Astrocyte (in vitro differentiated cells and primary cell): ENCODE results near the gene MYH16. TPM values are rescaled to one million over a fixed set of nuclear protein-coding genes. Genes with fewer than 3 reads are reported as not detected.
A peak's percentile ranks its signal among the peaks of the same experiment; 100 is the strongest.

Experiments
- DNase-seq: peaks from one replicate; pipeline ENCODE4 v3.0.0-alpha.2; 2010; ENCODE audit warnings: low read depth
- FAIRE-seq: peaks from 2 replicates; lab custom pipeline; 2011; peaks lifted over from hg19 to GRCh38; lab: Jason Lieb, UNC
- H2AFZ ChIP-seq: 2 replicates; pipeline ENCODE4 v1.6.0; 2012; ENCODE audit warnings: low read depth, low read length, inconsistent platforms
- H3K27ac ChIP-seq: 2 replicates; pipeline ENCODE4 v1.5.1; 2011; ENCODE audit warnings: low read depth, low read length, inconsistent platforms
- H3K27me3 ChIP-seq: 2 replicates; pipeline ENCODE4 v1.6.0; 2011; ENCODE audit warnings: low read length, inconsistent platforms; ENCODE audit not compliant: insufficient read depth
- H3K36me3 ChIP-seq: 2 replicates; pipeline ENCODE4 v1.5.1; 2011; ENCODE audit warnings: low read length, inconsistent platforms; ENCODE audit not compliant: insufficient read depth
- H3K4me1 ChIP-seq: 2 replicates; pipeline ENCODE4 v1.5.1; 2011; ENCODE audit warnings: low read length, inconsistent platforms; ENCODE audit not compliant: insufficient read depth
- H3K4me2 ChIP-seq: 2 replicates; pipeline ENCODE4 v1.6.0; 2012; ENCODE audit warnings: low read length, inconsistent platforms
- H3K4me3 ChIP-seq: 2 replicates; pipeline ENCODE4 v1.5.1; 2011; ENCODE audit warnings: low read depth, mild to moderate bottlenecking, low read length, inconsistent platforms; ENCODE audit not compliant: insufficient read depth
- H3K79me2 ChIP-seq: 2 replicates; pipeline ENCODE4 v1.6.0; 2012; ENCODE audit warnings: mild to moderate bottlenecking, low read length, inconsistent platforms; ENCODE audit not compliant: insufficient read depth
- H3K9ac ChIP-seq: 2 replicates; pipeline ENCODE4 v1.6.0; 2012; ENCODE audit warnings: mild to moderate bottlenecking, low read length, inconsistent platforms
- H3K9me3 ChIP-seq: 2 replicates; pipeline ENCODE4 v1.5.1; 2012; ENCODE audit warnings: low read depth, mild to moderate bottlenecking, low read length, inconsistent platforms; ENCODE audit not compliant: insufficient read depth
- H4K20me1 ChIP-seq: 2 replicates; pipeline ENCODE4 v1.6.0; 2012; ENCODE audit warnings: low read length, inconsistent platforms; ENCODE audit not compliant: insufficient read depth
- H3K27ac Mint-ChIP-seq: one replicate; pipeline ENCODE4 v1.8.0; 2021; ENCODE audit warnings: mild to moderate bottlenecking, mixed read lengths; ENCODE audit not compliant: unreplicated experiment
- H3K27me3 Mint-ChIP-seq: one replicate; pipeline ENCODE4 v1.8.0; 2021; ENCODE audit warnings: low read depth, mixed read lengths; ENCODE audit not compliant: unreplicated experiment
- H3K36me3 Mint-ChIP-seq: one replicate; pipeline ENCODE4 v1.8.0; 2021; ENCODE audit warnings: low read depth, mixed read lengths; ENCODE audit not compliant: unreplicated experiment
- H3K4me1 Mint-ChIP-seq: one replicate; pipeline ENCODE4 v1.8.0; 2021; ENCODE audit warnings: low read depth, mixed read lengths; ENCODE audit not compliant: unreplicated experiment
- H3K4me3 Mint-ChIP-seq: one replicate; pipeline ENCODE4 v1.8.0; 2021; ENCODE audit warnings: mild to moderate bottlenecking, moderate library complexity, mixed read lengths; ENCODE audit not compliant: unreplicated experiment
- H3K9me3 Mint-ChIP-seq: one replicate; pipeline ENCODE4 v1.8.0; 2021; ENCODE audit warnings: mild to moderate bottlenecking, mixed read lengths; ENCODE audit not compliant: unreplicated experiment
- CTCF ChIP-seq: IDR thresholded peaks from 2 replicates; pipeline ENCODE4 v1.5.1; 2011; ENCODE audit warnings: low read depth, mild to moderate bottlenecking, inconsistent platforms, low read length, moderate library complexity; ENCODE audit not compliant: insufficient read depth
- EZH2 ChIP-seq: IDR thresholded peaks from 2 replicates; pipeline ENCODE4 v1.6.1; 2012; ENCODE audit warnings: mild to moderate bottlenecking, low read length, inconsistent platforms; ENCODE audit not compliant: insufficient read depth
- total RNA-seq: library from RNA; stranded (reverse); gene quantifications from 2 replicates; pipeline ENCODE4 v1.2.1, GENCODE V29; 2021

Gene MYH16
- total RNA-seq, 1 donor from 2014 or later, result 0.11 TPM

GRCh38 chr7:99312316-99313203 lies 39.9 kb downstream of the MYH16 start:
- DNase-seq (peak; percentile 12), FAIRE-seq (no peak)
- no peaks in the 10 kb centered on the region for H3K4me1 Mint-ChIP-seq
- Histone ChIP-seq H3K4me1 (no peaks in the 10 kb centered on the region), H3K79me2 (no peaks in the 10 kb centered on the region), H3K9me3 (no peaks in the 10 kb centered on the region), H2AFZ (peak overlapping the region; percentile 17), H3K4me2 (peak overlapping the region; percentile 7), H3K27ac (no peak overlapping the region), H4K20me1 (no peaks in the 10 kb centered on the region), H3K27me3 (no peaks in the 10 kb centered on the region), H3K36me3 (no peaks in the 10 kb centered on the region), H3K4me3 (no peak overlapping the region), H3K9ac (no peak overlapping the region)
- H3K9me3 Mint-ChIP-seq, result peaks cover 6% of the 10 kb centered on the region
- H3K36me3 Mint-ChIP-seq, result peaks cover 7% of the 10 kb centered on the region
- no peak overlapping the region for H3K4me3 Mint-ChIP-seq
- no peaks in the 10 kb centered on the region for H3K27me3 Mint-ChIP-seq
- TF ChIP-seq CTCF (peak; percentile 92), EZH2 (no peak)
- no peak overlapping the region for H3K27ac Mint-ChIP-seq

DNA sequence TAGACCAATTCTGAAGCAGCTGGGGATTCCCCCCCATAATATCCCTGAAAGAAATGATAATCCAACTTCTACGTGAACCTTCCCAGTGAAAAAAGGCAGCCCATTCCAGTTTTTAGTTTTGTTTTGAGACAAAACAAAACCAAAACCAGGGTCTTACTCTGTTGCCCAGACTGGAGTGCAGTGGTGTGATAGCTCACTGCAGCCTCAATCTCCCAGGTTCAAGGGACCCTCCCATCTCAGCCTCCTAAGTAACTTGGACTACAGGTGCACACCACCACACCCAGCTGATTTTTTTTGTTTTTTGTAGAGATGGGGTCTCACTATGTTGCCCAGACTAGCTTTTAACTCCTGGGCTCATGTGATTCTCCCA lies 40.5 kb downstream of the MYH16 start:
- H3K9me3 ChIP-seq, result no peaks in the 10 kb centered on the region
- Mint-ChIP-seq H3K27ac (no peak overlapping the region), H3K4me3 (no peak overlapping the region), H3K27me3 (no peaks in the 10 kb centered on the region), H3K4me1 (no peaks in the 10 kb centered on the region), H3K36me3 (peaks cover 7% of the 10 kb centered on the region), H3K9me3 (peaks cover 6% of the 10 kb centered on the region)
- H2AFZ ChIP-seq, result no peak overlapping the region
- H3K4me2 ChIP-seq, result peak overlapping the region; percentile 7
- H3K4me3 ChIP-seq, result no peak overlapping the region
- H3K27me3 ChIP-seq, result no peaks in the 10 kb centered on the region
- H3K27ac ChIP-seq, result no peak overlapping the region
- TF ChIP-seq EZH2 (no peak), CTCF (no peak)
- no peak overlapping the region for H3K9ac ChIP-seq
- FAIRE-seq (no peak), DNase-seq (no peak)
- H4K20me1 ChIP-seq, result no peaks in the 10 kb centered on the region
- no peaks in the 10 kb centered on the region for H3K36me3 ChIP-seq
- no peaks in the 10 kb centered on the region for H3K79me2 ChIP-seq
- no peaks in the 10 kb centered on the region for H3K4me1 ChIP-seq

DNA sequence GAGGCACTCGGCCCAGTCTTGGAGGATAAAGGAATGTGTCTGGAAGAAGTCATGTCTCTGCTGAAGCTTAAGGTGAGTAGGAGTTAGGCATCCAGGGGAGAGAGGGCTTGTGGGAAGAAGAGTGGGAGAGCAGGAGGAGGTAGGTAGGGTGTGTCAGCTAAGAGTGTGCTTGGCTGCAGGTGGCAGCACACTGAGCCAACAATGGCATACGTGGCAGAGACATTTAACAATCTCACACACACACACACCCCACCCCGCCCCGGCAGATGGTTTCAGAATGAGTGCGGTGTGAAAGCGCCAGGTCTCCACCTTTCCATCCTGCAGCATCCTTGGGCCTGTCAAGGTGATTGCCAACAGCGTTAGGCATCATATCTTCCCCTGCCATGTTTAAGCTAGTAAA lies 41.9 kb downstream of the MYH16 start:
- H3K27ac Mint-ChIP-seq, result no peak overlapping the region
- FAIRE-seq, result no peak
- H2AFZ ChIP-seq, result no peak overlapping the region

More for the DNA sequence above, 41.9 kb downstream of the MYH16 start:
- Histone ChIP-seq H3K4me1 (no peaks in the 10 kb centered on the region), H3K4me2 (no peak overlapping the region), H3K27me3 (no peaks in the 10 kb centered on the region), H3K9me3 (no peaks in the 10 kb centered on the region), H3K36me3 (no peaks in the 10 kb centered on the region), H3K79me2 (no peaks in the 10 kb centered on the region), H3K9ac (no peak overlapping the region), H3K27ac (no peak overlapping the region), H3K4me3 (no peak overlapping the region), H4K20me1 (no peaks in the 10 kb centered on the region)
- H3K4me1 Mint-ChIP-seq, result no peaks in the 10 kb centered on the region
- DNase-seq, result no peak
- TF ChIP-seq EZH2 (no peak), CTCF (no peak)
- peaks cover 9% of the 10 kb centered on the region for H3K36me3 Mint-ChIP-seq
- H3K27me3 Mint-ChIP-seq, result no peaks in the 10 kb centered on the region
- H3K4me3 Mint-ChIP-seq, result no peak overlapping the region
- H3K9me3 Mint-ChIP-seq, result peaks cover 4% of the 10 kb centered on the region
